ENCODE results near the gene KIR2DL4. TPM values are rescaled to one million over a fixed set of nuclear protein-coding genes. Genes with fewer than 3 reads are reported as not detected.
"Not testable (repeated sequence)": the region's sequence is repeated elsewhere in the genome, so short reads cannot be mapped to it uniquely, and the experiment has no call there.

The KIR2DL4 gene
- total RNA-seq = not detected
- polyA plus RNA-seq = under 1 TPM in 1 of 2 donors, not detected in 1; 0.72 TPM
- long read RNA-seq, donor 1 = 0 reads
- long read RNA-seq, donor 2 = 0 reads

DNA sequence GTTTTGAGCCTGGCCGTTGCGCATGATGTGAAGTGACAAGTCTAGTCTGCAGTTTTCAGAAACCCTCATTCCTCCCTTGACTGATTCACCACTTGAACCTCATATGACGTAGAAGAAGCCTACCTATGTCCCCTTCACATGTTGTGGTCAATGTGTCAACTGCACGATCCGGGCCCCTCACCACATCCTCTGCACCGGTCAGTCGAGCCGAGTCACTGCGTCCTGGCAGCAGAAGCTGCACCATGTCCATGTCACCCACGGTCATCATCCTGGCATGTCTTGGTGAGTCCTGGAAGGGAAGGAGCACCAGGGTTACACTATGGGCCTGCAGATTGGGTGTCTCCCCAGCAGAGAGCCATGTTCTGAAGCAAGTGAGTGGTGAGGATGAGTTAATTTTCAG, at the start of gene KIR2DL4:
KIR2DL4 (plus strand) TSS at position 201 of the 400 bp plus-strand sequence; CDS start at position 243, 42 bp downstream.
- WGBS, 2 donors = 83 to 84% methylated on average over 10 of the region's 10 CpGs
- H3K4me1 ChIP-seq (ENCODE audit: control insufficient read depth in 1 of 2, insufficient read depth in 2 of 2, low read length in 2 of 2) = no peaks in the 10 kb centered on the region
- H3K4me3 ChIP-seq (ENCODE audit: low read length in 2 of 2) = no peak within 1 kb of the TSS
- no peak within 1 kb of the TSS for H3K27ac ChIP-seq (ENCODE audit: low read depth in 1 of 2, low read length in 2 of 2)
- no peak for ATAC-seq (ENCODE audit: low FRiP score)
- intact Hi-C loops (cut with DNase I) = no loop called here
- no peaks in the 10 kb centered on the region for H3K27me3 ChIP-seq (ENCODE audit: control insufficient read depth in 1 of 2, insufficient read depth in 2 of 2, low read length in 1 of 2)
- no peak for DNase-seq
- H3K9me3 ChIP-seq (ENCODE audit: control insufficient read depth, low read length) = peaks cover 1% of the 10 kb centered on the region
- H3K36me3 ChIP-seq (ENCODE audit: control insufficient read depth in 1 of 2, insufficient read depth in 2 of 2, low read length in 1 of 2) = no peaks in the 10 kb centered on the region

DNA sequence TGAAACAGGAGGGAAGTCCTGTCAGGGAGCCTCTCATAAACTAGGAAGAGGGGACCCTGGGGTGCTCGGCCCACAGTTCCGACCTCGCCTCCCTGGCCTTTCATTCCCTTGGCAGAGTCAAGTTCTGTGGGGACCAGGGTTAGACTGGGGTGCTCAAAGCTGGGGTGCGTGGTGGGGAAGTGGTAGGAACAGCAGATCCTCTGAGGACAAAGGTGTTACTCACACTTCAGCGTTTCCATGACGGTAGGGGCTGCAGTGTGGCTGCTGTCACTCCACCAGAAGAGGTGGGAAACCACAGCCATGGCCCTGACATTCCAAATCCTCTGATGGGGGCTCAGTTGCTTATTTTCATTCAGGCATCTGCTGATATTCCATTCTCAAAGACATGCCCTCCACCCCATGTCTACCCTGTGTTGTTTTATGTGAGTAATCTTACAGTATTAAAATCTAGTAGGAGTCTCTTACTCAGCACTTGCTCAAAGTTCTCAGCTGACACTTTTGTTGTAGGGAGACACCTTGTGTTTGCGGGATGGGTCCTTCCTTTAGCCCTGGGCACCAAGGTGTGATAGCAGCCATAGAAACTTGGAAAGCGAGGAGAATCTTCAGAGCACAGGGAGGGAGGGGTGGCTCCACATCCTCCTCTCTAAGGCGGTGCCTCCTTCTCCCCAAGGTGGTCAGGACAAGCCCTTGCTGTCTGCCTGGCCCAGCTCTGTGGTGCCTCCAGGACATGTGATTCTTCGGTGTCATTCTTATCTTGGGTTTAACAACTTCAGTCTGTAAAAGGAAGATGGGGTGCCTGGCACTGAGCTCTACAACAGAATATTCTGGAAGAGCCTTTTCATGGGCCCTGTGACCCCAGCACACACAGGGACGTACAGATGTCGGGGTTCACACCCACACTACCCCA, 47.0 kb upstream of the KIR2DL4 start:
- H3K9me3 ChIP-seq (ENCODE audit: control insufficient read depth, low read length); intact Hi-C loops (cut with DNase I); ATAC-seq (ENCODE audit: low FRiP score); H3K36me3 ChIP-seq (ENCODE audit: control insufficient read depth in 1 of 2, insufficient read depth in 2 of 2, low read length in 1 of 2); H3K4me3 ChIP-seq (ENCODE audit: low read length in 2 of 2); DNase-seq; H3K4me1 ChIP-seq (ENCODE audit: control insufficient read depth in 1 of 2, insufficient read depth in 2 of 2, low read length in 2 of 2); H3K27ac ChIP-seq (ENCODE audit: low read depth in 1 of 2, low read length in 2 of 2); H3K27me3 ChIP-seq (ENCODE audit: control insufficient read depth in 1 of 2, insufficient read depth in 2 of 2, low read length in 1 of 2): not testable (repeated sequence)
- WGBS, 2 donors = 60 to 80% methylated on average over 10 to 11 of the region's 12 CpGs

DNA sequence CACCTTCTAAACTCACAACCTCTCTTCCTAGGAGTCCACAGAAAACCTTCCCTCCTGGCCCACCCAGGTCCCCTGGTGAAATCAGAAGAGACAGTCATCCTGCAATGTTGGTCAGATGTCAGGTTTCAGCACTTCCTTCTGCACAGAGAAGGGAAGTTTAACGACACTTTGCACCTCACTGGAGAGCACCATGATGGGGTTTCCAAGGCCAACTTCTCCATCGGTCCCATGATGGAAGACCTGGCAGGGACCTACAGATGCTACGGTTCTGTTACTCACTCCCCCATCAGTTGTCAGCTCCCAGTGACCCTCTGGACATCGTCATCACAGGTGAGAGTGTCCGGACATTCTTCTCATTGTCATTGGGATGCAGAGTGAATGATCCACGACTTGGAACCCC, 44.8 kb upstream of the KIR2DL4 start:
- ATAC-seq (ENCODE audit: low FRiP score); H3K9me3 ChIP-seq (ENCODE audit: control insufficient read depth, low read length); DNase-seq; H3K4me1 ChIP-seq (ENCODE audit: control insufficient read depth in 1 of 2, insufficient read depth in 2 of 2, low read length in 2 of 2); H3K27me3 ChIP-seq (ENCODE audit: control insufficient read depth in 1 of 2, insufficient read depth in 2 of 2, low read length in 1 of 2); intact Hi-C loops (cut with DNase I); H3K36me3 ChIP-seq (ENCODE audit: control insufficient read depth in 1 of 2, insufficient read depth in 2 of 2, low read length in 1 of 2); H3K4me3 ChIP-seq (ENCODE audit: low read length in 2 of 2); H3K27ac ChIP-seq (ENCODE audit: low read depth in 1 of 2, low read length in 2 of 2): not testable (repeated sequence)
- WGBS, 2 donors = 54 to 59% methylated on average over 6 of the region's 6 CpGs

DNA sequence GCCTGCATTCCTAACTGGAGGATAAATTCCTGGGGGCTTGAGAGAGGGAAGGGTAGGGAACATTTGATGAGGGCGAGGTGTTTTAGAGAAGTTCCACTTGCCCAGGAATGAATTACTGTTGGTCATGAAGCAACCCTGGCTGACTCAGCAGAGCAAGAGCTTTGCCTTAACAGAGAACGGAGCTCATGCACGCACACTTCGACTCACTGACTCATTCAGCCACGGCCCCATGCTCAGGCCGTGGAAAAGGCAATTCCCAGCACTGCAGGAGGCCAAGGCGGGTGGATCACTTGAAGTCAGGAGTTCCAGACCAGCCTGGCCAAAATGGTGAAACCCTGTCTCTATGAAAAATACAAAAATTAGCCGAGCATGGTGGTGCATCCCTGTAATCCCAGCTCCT, 39.2 kb upstream of the KIR2DL4 start:
- DNase-seq; H3K9me3 ChIP-seq (ENCODE audit: control insufficient read depth, low read length); H3K4me1 ChIP-seq (ENCODE audit: control insufficient read depth in 1 of 2, insufficient read depth in 2 of 2, low read length in 2 of 2); H3K4me3 ChIP-seq (ENCODE audit: low read length in 2 of 2); H3K36me3 ChIP-seq (ENCODE audit: control insufficient read depth in 1 of 2, insufficient read depth in 2 of 2, low read length in 1 of 2); ATAC-seq (ENCODE audit: low FRiP score); H3K27ac ChIP-seq (ENCODE audit: low read depth in 1 of 2, low read length in 2 of 2); intact Hi-C loops (cut with DNase I); H3K27me3 ChIP-seq (ENCODE audit: control insufficient read depth in 1 of 2, insufficient read depth in 2 of 2, low read length in 1 of 2): not testable (repeated sequence)
- 64 to 67% methylated on average over 8 of the region's 8 CpGs for WGBS, 2 donors

DNA sequence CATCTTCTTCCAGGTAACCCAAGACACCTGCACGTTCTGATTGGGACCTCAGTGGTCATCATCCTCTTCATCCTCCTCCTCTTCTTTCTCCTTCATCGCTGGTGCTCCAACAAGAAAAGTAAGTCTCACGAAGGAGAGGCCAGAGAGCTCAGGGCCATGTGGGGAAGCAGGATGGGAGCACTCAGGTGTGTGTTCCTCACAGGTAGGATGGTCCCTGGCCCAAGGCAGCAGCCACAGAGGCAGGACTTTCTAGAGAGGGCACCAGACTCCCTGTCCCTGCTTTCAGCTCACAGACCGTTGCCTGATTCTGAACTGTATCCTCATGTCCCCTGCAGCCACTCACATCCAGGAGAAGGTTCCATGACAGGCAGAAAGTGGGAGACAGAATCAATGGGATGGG, 36.9 kb upstream of the KIR2DL4 start:
- DNase-seq; H3K36me3 ChIP-seq (ENCODE audit: control insufficient read depth in 1 of 2, insufficient read depth in 2 of 2, low read length in 1 of 2); H3K27me3 ChIP-seq (ENCODE audit: control insufficient read depth in 1 of 2, insufficient read depth in 2 of 2, low read length in 1 of 2); H3K27ac ChIP-seq (ENCODE audit: low read depth in 1 of 2, low read length in 2 of 2); intact Hi-C loops (cut with DNase I); H3K4me1 ChIP-seq (ENCODE audit: control insufficient read depth in 1 of 2, insufficient read depth in 2 of 2, low read length in 2 of 2); ATAC-seq (ENCODE audit: low FRiP score); H3K9me3 ChIP-seq (ENCODE audit: control insufficient read depth, low read length); H3K4me3 ChIP-seq (ENCODE audit: low read length in 2 of 2): not testable (repeated sequence)
- WGBS, 2 donors = 70 to 74% methylated on average over 3 to 4 of the region's 4 CpGs

DNA sequence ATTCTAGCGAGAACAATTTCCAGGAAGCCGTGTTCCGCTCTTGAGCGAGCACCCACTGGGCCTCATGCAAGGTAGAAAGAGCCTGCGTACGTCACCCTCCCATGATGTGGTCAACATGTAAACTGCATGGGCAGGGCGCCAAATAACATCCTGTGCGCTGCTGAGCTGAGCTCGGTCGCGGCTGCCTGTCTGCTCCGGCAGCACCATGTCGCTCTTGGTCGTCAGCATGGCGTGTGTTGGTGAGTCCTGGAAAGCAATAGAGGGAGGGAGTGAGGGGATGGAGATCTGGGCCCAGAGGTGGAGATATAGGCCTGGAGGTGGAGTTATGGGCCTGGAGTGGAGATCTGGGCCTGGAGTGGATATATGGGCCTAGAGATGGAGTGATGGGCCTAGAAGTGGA, 33.8 kb upstream of the KIR2DL4 start, which contains the start of gene KIR2DL1:
KIR2DL1 (plus strand) TSS at position 148 of the 400 bp plus-strand sequence; CDS start at position 206, 58 bp downstream.
- H3K4me3 ChIP-seq (ENCODE audit: low read length in 2 of 2); intact Hi-C loops (cut with DNase I); H3K27me3 ChIP-seq (ENCODE audit: control insufficient read depth in 1 of 2, insufficient read depth in 2 of 2, low read length in 1 of 2); H3K9me3 ChIP-seq (ENCODE audit: control insufficient read depth, low read length); H3K4me1 ChIP-seq (ENCODE audit: control insufficient read depth in 1 of 2, insufficient read depth in 2 of 2, low read length in 2 of 2); ATAC-seq (ENCODE audit: low FRiP score); H3K27ac ChIP-seq (ENCODE audit: low read depth in 1 of 2, low read length in 2 of 2); DNase-seq; H3K36me3 ChIP-seq (ENCODE audit: control insufficient read depth in 1 of 2, insufficient read depth in 2 of 2, low read length in 1 of 2): not testable (repeated sequence)
- 89 to 93% methylated on average over 15 of the region's 15 CpGs for WGBS, 2 donors

DNA sequence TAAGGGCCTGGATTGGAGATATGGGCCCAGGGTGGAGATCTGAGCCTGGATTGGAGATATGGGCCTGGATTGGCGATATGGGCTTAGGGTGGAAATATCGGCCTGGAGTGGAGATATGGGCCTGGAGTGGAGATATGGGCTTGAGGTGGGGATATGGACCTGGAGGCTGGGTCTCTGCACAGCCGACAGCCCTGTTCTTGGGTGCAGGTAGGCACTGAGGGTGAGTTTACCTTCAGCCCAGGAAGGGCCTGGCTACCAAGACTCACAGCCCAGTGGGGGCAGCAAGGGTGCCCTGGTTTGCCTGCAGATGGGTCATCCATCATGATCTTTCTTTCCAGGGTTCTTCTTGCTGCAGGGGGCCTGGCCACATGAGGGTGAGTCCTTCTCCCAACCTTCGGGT, 32.9 kb upstream of the KIR2DL4 start:
- H3K9me3 ChIP-seq (ENCODE audit: control insufficient read depth, low read length); H3K36me3 ChIP-seq (ENCODE audit: control insufficient read depth in 1 of 2, insufficient read depth in 2 of 2, low read length in 1 of 2); ATAC-seq (ENCODE audit: low FRiP score); H3K4me1 ChIP-seq (ENCODE audit: control insufficient read depth in 1 of 2, insufficient read depth in 2 of 2, low read length in 2 of 2); H3K4me3 ChIP-seq (ENCODE audit: low read length in 2 of 2); H3K27me3 ChIP-seq (ENCODE audit: control insufficient read depth in 1 of 2, insufficient read depth in 2 of 2, low read length in 1 of 2); DNase-seq; intact Hi-C loops (cut with DNase I); H3K27ac ChIP-seq (ENCODE audit: low read depth in 1 of 2, low read length in 2 of 2): not testable (repeated sequence)
- WGBS, 2 donors = 75 to 84% methylated on average over 4 of the region's 4 CpGs

DNA sequence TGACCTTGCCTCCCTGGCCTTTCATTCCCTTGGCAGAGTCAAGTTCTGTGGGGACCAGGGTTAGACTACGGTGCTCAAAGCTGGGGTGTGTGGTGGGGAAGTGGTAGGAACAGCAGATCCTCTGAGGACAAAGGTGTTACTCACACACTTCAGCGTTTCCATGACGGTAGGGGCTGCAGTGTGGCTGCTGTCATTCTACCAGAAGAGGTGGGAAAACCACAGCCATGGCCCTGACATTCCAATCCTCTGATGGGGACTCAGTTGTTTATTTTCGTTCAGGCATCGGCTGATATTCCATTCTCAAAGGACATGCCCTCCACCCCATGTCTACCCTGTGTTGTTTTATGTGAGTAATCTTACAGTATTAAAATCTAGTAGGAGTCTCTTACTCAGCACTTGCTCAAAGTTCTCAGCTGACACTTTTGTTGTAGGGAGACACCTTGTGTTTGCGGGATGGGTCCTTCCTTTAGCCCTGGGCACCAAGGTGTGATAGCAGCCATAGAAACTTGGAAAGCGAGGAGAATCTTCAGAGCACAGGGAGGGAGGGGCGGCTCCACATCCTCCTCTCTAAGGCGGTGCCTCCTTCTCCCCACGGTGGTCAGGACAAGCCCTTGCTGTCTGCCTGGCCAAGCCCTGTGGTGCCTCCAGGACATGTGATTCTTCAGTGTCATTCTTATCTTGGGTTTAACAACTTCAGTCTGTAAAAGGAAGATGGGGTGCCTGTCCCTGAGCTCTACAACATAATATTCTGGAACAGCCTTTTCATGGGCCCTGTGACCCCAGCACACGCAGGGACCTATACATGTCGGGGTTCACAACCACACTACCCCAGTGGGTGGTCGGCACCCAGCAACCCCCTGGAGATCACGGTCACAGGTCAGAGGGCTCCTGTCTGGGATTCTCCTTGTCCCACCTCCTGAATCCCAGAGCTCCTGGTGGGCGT, 32.1 kb upstream of the KIR2DL4 start:
- H3K4me1 ChIP-seq (ENCODE audit: control insufficient read depth in 1 of 2, insufficient read depth in 2 of 2, low read length in 2 of 2); H3K36me3 ChIP-seq (ENCODE audit: control insufficient read depth in 1 of 2, insufficient read depth in 2 of 2, low read length in 1 of 2); H3K4me3 ChIP-seq (ENCODE audit: low read length in 2 of 2); H3K27me3 ChIP-seq (ENCODE audit: control insufficient read depth in 1 of 2, insufficient read depth in 2 of 2, low read length in 1 of 2); DNase-seq; ATAC-seq (ENCODE audit: low FRiP score); H3K27ac ChIP-seq (ENCODE audit: low read depth in 1 of 2, low read length in 2 of 2); H3K9me3 ChIP-seq (ENCODE audit: control insufficient read depth, low read length); intact Hi-C loops (cut with DNase I): not testable (repeated sequence)
- WGBS, 2 donors = 73 to 74% methylated on average over 13 of the region's 15 CpGs
